Mononuclear cell (primary cell): ENCODE data around the gene NKX2-3. TPM values are rescaled to one million over a fixed set of nuclear protein-coding genes. Genes with fewer than 3 reads are reported as not detected.

ENCODE experiments used
- H3K27me3 ChIP-seq: 2 replicates; pipeline ENCODE4 v1.6.0; 2011; ENCODE audit warnings: low read length, control low read depth; ENCODE audit not compliant: insufficient read depth
- H3K4me1 ChIP-seq: 2 replicates; pipeline ENCODE4 v1.5.1; 2011; ENCODE audit warnings: mild to moderate bottlenecking, low read length, control low read depth; ENCODE audit not compliant: insufficient read depth
- H3K4me3 ChIP-seq: 2 replicates; pipeline ENCODE4 v1.5.1; 2011; ENCODE audit warnings: mild to moderate bottlenecking, low read length, moderate library complexity
- H3K9me3 ChIP-seq: 2 replicates; pipeline ENCODE4 v1.5.1; 2011; ENCODE audit warnings: low read depth, mild to moderate bottlenecking, control low read depth, low read length
- total RNA-seq: library from RNA; depleted of rRNA; stranded (reverse); fragments of >200 nt; gene quantifications from one replicate; pipeline ENCODE4 v1.2.3, GENCODE V29; 2012

Gene NKX2-3
- total RNA-seq, 1 donor = not detected

DNA sequence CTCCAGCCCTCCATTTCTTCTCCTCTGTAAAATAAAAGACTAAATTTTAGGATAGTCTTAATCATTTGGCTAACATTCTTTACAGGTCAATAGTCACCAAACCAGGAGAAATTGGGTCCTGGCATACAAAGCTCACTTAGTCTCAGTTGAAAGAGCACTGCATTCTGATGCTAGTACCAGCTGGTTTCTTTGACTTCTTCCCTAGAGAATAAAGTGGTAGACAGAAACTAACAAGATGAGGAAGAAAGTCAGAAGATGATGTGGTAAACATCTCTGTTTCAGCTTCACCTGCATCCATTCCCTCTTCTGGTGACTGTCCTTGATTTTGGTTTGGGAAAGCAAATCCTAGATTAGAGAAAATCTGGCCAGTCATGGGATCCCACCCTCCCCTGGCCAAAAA is 37.2 kb downstream of the NKX2-3 start:
- Histone ChIP-seq H3K4me3 (no peak overlapping the region), H3K4me1 (no peaks in the 10 kb centered on the region), H3K9me3 (no peaks in the 10 kb centered on the region), H3K27me3 (no peaks in the 10 kb centered on the region)

DNA sequence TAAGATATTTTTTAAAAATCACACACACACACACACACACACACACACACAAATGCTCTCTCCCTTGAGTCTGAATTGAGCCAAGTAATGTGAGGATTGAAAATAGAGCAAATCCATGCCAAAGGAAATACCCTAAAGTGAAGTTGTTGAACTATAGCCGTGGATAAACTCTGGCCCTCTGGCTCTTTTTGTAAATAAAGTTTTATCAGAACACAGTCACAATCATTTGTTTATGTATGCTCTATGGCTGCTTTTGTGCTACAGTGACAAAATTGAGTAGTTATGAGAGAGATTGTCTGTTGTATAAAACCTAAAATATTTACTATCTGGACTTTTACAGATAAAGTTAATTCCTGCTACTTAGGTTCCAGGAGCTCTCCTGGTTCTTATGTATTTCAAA is 39.1 kb downstream of the NKX2-3 start:
- Histone ChIP-seq H3K4me1 (no peaks in the 10 kb centered on the region), H3K9me3 (no peaks in the 10 kb centered on the region), H3K4me3 (no peak overlapping the region), H3K27me3 (no peaks in the 10 kb centered on the region)

DNA sequence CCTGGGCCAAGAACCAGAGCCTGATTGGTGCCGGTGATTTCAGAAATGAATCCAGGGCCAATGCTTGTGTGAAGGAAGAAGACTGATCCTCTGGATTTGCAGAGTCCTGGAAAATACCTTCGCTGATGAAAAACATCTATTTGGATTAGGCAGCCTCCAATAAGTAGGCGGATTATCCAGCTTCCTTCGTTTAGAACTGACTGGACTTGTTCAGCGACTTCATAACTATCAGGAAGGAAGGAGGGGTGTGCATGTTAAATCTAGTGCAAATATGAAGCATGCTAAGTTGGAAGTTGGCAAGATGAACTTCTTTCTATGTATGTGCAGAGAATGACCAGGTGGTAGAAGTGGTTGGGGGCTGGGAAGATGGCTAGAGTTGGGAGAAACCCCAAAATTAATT is 41.0 kb downstream of the NKX2-3 start:
- no peaks in the 10 kb centered on the region for H3K4me1 ChIP-seq
- H3K27me3 ChIP-seq = no peaks in the 10 kb centered on the region
- H3K4me3 ChIP-seq = no peak overlapping the region

DNA sequence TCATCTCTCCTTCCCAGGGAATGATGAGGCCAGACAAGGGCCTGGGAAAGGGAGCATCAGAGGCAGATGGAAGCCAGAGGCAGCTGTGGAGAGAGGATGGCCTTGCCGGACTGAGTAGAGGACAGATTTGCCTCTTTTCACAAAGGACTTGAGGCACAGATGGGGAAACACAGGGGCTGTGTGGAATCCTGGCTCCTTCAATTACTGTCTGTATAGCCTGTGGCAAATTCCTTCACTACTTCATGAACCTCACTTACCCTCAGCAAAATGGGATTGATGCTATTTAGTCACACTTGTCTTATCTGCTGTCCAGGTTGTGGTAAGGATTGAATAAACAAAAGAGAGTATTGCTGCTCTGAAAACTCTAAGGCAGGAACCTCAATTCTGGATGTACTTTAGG is 47.2 kb downstream of the NKX2-3 start:
- no peaks in the 10 kb centered on the region for H3K27me3 ChIP-seq
- H3K4me1 ChIP-seq = no peaks in the 10 kb centered on the region

More for the DNA sequence above, 41.0 kb downstream of the NKX2-3 start:
- no peaks in the 10 kb centered on the region for H3K9me3 ChIP-seq

DNA sequence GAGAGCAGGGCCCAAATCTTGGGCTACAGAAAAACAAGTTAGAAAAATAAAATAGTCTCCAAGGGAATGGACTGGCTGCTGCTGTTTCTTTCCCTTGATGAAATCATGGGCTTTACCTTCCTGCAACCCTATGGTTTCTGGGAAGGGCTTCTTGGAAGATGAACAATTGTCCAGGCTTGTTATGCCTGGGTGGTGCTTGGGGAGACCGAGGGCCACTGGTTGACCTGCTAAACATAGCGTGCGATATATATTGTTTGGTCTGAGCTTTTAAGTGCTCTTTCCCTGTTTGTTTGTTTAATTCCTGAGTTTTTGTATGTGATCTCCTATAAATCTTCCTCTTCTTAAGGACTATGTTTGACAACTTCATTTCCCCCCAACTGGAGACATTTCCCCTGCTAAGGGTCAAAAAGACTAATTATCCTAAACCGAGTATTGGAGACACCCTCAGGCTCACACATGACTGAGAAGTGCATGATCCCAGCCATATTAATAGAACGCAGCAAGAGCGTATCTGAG is 49.6 kb downstream of the NKX2-3 start:
- no peaks in the 10 kb centered on the region for H3K9me3 ChIP-seq
- no peaks in the 10 kb centered on the region for H3K4me1 ChIP-seq
- no peak overlapping the region for H3K4me3 ChIP-seq
- no peaks in the 10 kb centered on the region for H3K27me3 ChIP-seq

More for the DNA sequence above, 47.2 kb downstream of the NKX2-3 start:
- H3K4me3 ChIP-seq = no peak overlapping the region
- H3K9me3 ChIP-seq = no peaks in the 10 kb centered on the region

DNA sequence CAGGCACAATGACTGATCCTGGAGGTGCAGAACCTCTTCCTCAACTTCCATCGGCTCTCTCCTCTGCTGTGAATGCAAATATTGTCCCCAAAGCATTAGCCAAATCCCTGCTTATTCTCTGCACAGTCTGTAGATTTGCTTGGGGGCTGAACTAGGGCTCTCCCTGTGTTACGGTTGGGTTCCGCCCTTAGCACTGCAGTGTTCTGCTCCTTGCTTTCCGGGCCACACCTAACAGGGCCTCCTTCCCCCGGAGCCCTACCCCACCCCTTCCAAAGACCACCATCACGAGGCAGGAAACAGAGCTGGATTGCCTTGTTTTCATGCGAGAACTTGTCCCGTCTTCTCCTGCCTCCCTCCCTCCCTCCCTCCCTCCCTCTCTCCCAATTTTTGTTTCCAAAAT is 50.9 kb downstream of the NKX2-3 start:
- no peak overlapping the region for H3K4me3 ChIP-seq
- no peaks in the 10 kb centered on the region for H3K4me1 ChIP-seq
- no peaks in the 10 kb centered on the region for H3K27me3 ChIP-seq
- H3K9me3 ChIP-seq = no peaks in the 10 kb centered on the region

Other genes with a start within 250 kb of the NKX2-3 start
- gene CNNM1, start 203.6 kb upstream of the NKX2-3 start, total RNA-seq = 0.21 TPM
- gene GOT1, start 102.3 kb upstream of the NKX2-3 start, total RNA-seq = 2.5 TPM
- 43.1 TPM for gene SLC25A28, start 87.5 kb downstream of the NKX2-3 start, total RNA-seq
- gene ENTPD7, start 126.6 kb downstream of the NKX2-3 start, total RNA-seq = 4.6 TPM
- gene COX15, start 199.2 kb downstream of the NKX2-3 start, total RNA-seq = 11.3 TPM
- 19.2 TPM for gene CUTC, start 199.3 kb downstream of the NKX2-3 start, total RNA-seq
- gene ABCC2, start 249.7 kb downstream of the NKX2-3 start, total RNA-seq = 2.2 TPM